Retinal pigment epithelial cell (primary cell): ENCODE data around the gene ARHGAP4.

ENCODE experiments used
- DNase-seq: peaks from one replicate; pipeline ENCODE4 v3.0.0-alpha.2; 2010; ENCODE audit warnings: low read depth
- H3K4me3 ChIP-seq: 2 replicates; pipeline ENCODE4 v1.5.1; 2011; ENCODE audit warnings: mild to moderate bottlenecking, low read length, control low read depth, moderate library complexity
- TF ChIP-seq, protein P1 (sequence below): conservative IDR thresholded peaks from 2 replicates; pipeline ENCODE4 v1.5.1; 2011; ENCODE audit warnings: low read depth, low read length, control low read depth, inconsistent platforms

Gene ARHGAP4

DNA sequence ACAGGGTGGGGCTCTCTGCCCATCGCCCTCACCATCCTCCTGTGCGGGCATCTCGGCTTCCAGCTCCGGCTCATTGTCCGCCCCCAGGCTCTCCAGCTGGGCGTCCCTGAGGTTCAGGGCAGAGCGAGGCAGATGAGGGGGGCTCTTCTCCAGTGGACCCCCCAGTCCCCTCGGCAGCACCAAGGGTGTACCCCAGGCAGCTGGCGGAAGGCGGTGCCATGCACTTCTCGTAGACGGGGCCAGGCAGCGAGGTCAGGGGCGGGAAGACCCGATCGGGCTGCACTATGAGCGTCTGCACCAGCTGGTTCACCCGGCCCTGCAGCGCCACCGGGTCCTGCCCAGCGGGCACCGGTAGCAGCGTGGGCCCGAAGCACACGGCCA is 16.1 kb downstream of the ARHGAP4 start:
- TF ChIP-seq, protein P1, sequence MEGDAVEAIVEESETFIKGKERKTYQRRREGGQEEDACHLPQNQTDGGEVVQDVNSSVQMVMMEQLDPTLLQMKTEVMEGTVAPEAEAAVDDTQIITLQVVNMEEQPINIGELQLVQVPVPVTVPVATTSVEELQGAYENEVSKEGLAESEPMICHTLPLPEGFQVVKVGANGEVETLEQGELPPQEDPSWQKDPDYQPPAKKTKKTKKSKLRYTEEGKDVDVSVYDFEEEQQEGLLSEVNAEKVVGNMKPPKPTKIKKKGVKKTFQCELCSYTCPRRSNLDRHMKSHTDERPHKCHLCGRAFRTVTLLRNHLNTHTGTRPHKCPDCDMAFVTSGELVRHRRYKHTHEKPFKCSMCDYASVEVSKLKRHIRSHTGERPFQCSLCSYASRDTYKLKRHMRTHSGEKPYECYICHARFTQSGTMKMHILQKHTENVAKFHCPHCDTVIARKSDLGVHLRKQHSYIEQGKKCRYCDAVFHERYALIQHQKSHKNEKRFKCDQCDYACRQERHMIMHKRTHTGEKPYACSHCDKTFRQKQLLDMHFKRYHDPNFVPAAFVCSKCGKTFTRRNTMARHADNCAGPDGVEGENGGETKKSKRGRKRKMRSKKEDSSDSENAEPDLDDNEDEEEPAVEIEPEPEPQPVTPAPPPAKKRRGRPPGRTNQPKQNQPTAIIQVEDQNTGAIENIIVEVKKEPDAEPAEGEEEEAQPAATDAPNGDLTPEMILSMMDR = no peak

GRCh38 chrX:153909024-153909979 is 16.8 kb downstream of the ARHGAP4 start:
- no peak for DNase-seq
- TF ChIP-seq, protein P1 = no peak
- H3K4me3 ChIP-seq = no peak overlapping the region

More for the DNA sequence above, 16.1 kb downstream of the ARHGAP4 start:
- no peak overlapping the region for H3K4me3 ChIP-seq
- DNase-seq = no peak

GRCh38 chrX:153908219-153908860 is 17.7 kb downstream of the ARHGAP4 start:
- DNase-seq = no peak
- TF ChIP-seq, protein P1 = no peak
- no peak overlapping the region for H3K4me3 ChIP-seq

DNA sequence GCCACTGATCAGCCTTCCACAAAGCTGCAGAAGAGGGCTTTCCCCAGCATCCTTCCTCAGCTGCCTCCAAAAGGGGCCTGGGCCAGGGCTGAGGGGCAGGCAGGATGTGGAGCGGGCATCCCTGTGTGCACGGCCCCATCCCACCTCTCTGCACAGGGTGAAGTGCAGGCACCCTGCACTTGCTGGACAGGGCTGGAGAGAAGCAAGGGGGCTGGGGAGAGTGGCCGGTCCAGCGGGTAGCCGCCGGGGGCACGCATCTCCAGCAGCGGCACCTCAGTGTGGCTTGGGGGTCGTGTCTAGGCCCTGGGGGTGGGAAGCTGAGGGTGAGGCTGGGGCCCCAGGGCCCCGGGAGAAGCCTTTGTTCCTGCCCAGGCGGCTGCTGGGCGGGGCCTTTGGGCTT is 18.6 kb downstream of the ARHGAP4 start:
- TF ChIP-seq, protein P1 = no peak
- H3K4me3 ChIP-seq = no peak overlapping the region
- no peak for DNase-seq

GRCh38 chrX:153906126-153906917 is 19.7 kb downstream of the ARHGAP4 start:
- DNase-seq = no peak
- no peak overlapping the region for H3K4me3 ChIP-seq
- TF ChIP-seq, protein P1 = no peak

DNA sequence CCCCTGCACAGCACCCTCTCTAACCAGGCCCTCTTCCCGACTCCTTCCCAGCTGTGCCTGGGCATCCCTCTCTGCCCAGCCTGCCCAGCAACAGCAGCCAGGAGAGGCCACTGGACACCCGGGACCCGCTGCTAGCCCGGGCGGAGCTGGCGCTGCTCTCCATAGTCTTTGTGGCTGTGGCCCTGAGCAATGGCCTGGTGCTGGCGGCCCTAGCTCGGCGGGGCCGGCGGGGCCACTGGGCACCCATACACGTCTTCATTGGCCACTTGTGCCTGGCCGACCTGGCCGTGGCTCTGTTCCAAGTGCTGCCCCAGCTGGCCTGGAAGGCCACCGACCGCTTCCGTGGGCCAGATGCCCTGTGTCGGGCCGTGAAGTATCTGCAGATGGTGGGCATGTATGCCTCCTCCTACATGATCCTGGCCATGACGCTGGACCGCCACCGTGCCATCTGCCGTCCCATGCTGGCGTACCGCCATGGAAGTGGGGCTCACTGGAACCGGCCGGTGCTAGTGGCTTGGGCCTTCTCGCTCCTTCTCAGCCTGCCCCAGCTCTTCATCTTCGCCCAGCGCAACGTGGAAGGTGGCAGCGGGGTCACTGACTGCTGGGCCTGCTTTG is 20.5 kb downstream of the ARHGAP4 start:
- TF ChIP-seq, protein P1 = no peak
- no peak overlapping the region for H3K4me3 ChIP-seq
- DNase-seq = no peak
